ENCODE measurements around the gene PTGFR. TPM values are rescaled to one million over a fixed set of nuclear protein-coding genes. Genes with fewer than 3 reads are reported as not detected.

The PTGFR gene
- total and polyA plus RNA-seq, 2 of the 13 experiments (the other 11 are each of a cell fraction or from before 2014, with no cell fraction given) = not detected

GRCh38 chr1:78527706-78528105, 36.9 kb downstream of the PTGFR start:
- FAIRE-seq (no peak), DNase-seq (ENCODE audit: low spot score) (no peak), ATAC-seq (no peak)
- no peaks in the 10 kb centered on the region for H4K20me1 ChIP-seq (ENCODE audit: insufficient read depth, low read length)
- TF ChIP-seq ZNF260 (CRISPR knock-in tag; IDR thresholded peaks at IDR 0.05; ENCODE audit: borderline replicate concordance, low read depth) (no peak), KDM6A (CRISPR knock-in tag; IDR thresholded peaks at IDR 0.05; ENCODE audit: low read depth) (no peak), ZNF572 (CRISPR knock-in tag; IDR thresholded peaks at IDR 0.05) (no peak), UBTF (CRISPR knock-in tag; IDR thresholded peaks at IDR 0.05) (no peak), KAT8 (CRISPR knock-in tag; IDR thresholded peaks at IDR 0.05) (no peak), ZBTB39 (CRISPR knock-in tag; IDR thresholded peaks at IDR 0.05) (no peak), ZNF747 (CRISPR knock-in tag; IDR thresholded peaks at IDR 0.05; ENCODE audit: borderline replicate concordance) (no peak), ASH2L (IDR thresholded peaks at IDR 0.05; ENCODE audit: insufficient read length, low read depth, low read length) (no peak), ZNF10 (CRISPR knock-in tag; IDR thresholded peaks at IDR 0.05; ENCODE audit: borderline replicate concordance, low read depth) (no peak), HOXA7 (CRISPR knock-in tag; IDR thresholded peaks at IDR 0.05) (no peak), ZSCAN30 (CRISPR knock-in tag; IDR thresholded peaks at IDR 0.05) (no peak), KDM4B (CRISPR knock-in tag; IDR thresholded peaks at IDR 0.05) (no peak), ZNF713 (CRISPR knock-in tag; IDR thresholded peaks at IDR 0.05) (no peak), RBFOX2 (IDR thresholded peaks at IDR 0.05; ENCODE audit: low read depth, low read length) (no peak)
- no peak overlapping the region for H3K27ac ChIP-seq (ENCODE audit: extremely low read length, insufficient read depth, low read length)
- no peaks in the 10 kb centered on the region for H3K36me3 ChIP-seq (replicated peaks in 1 of 2; ENCODE audit: control insufficient read depth in 1 of 2, insufficient read depth in 2 of 2, low read length in 2 of 2)
- no TSS peak for BruUV-seq (replicated peaks)
- H3K9me3 ChIP-seq (ENCODE audit: low read length) = no peaks in the 10 kb centered on the region
- no peak overlapping the region for H3K4me3 ChIP-seq (replicated peaks in 1 of 3; ENCODE audit: insufficient read depth in 1 of 3, low read depth in 2 of 3, low read length in 3 of 3)
- 24% methylated on average over 2 of the region's 2 CpGs for WGBS (ENCODE audit: low lambda C conversion rate)
- H3K4me2 ChIP-seq (ENCODE audit: low read depth, low read length) = no peak overlapping the region
- intact Hi-C loops (cut with micrococcal nuclease; ENCODE audit: unreplicated experiment) (no loop called here), in situ Hi-C loops (cut with HindIII; ENCODE audit: extremely low pct_ligation_motif_present, low pct_unique_long_range_greater_than_20kb) (no loop called here)
- no peaks in the 10 kb centered on the region for H3K79me2 ChIP-seq (ENCODE audit: insufficient read depth, low read length)
- ChIA-PET CTCF (ENCODE audit: low intra/inter-chr PET ratio, low total read pairs) (no interaction called here), POLR2A (no interaction called here)
- H3K9ac ChIP-seq (ENCODE audit: insufficient read depth, low read depth, low read length) = no peak overlapping the region
- H3K27me3 ChIP-seq (ENCODE audit: control insufficient read depth in 1 of 2, insufficient read depth in 2 of 2, low read length in 2 of 2) = no peaks in the 10 kb centered on the region
- H3K4me1 ChIP-seq (ENCODE audit: insufficient read depth, low read length) = no peaks in the 10 kb centered on the region
- H2AFZ ChIP-seq (ENCODE audit: low read length) = no peak overlapping the region

Measured in HepG2 (cell line).